ENCODE results near the gene SIRT2.

DNA sequence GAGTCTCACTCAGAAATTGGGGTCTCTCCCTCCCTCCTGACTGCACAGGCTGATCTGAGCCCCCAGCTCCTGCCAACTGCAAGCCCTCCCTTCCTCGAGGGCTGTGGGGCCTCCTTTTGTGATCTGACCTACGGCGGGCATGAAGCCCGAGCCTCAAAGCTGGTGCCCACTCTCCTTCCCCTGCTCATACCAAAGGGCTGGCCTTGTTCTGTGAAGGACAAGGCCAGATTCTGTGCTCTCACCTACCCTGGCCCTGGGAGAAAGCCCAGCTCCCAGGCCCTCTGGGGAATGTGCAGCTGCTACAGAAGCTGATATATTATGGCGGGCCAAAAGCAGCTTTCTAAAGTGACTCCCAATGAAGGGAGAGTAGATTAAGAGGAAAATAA lies 58.8 kb downstream of the SIRT2 start:
- TF ChIP-seq EZH2phosphoT487 (IDR thresholded peaks at IDR 0.05; ENCODE audit: borderline replicate concordance, low read depth, low read length), result no peak
- TF ChIP-seq, protein P1, sequence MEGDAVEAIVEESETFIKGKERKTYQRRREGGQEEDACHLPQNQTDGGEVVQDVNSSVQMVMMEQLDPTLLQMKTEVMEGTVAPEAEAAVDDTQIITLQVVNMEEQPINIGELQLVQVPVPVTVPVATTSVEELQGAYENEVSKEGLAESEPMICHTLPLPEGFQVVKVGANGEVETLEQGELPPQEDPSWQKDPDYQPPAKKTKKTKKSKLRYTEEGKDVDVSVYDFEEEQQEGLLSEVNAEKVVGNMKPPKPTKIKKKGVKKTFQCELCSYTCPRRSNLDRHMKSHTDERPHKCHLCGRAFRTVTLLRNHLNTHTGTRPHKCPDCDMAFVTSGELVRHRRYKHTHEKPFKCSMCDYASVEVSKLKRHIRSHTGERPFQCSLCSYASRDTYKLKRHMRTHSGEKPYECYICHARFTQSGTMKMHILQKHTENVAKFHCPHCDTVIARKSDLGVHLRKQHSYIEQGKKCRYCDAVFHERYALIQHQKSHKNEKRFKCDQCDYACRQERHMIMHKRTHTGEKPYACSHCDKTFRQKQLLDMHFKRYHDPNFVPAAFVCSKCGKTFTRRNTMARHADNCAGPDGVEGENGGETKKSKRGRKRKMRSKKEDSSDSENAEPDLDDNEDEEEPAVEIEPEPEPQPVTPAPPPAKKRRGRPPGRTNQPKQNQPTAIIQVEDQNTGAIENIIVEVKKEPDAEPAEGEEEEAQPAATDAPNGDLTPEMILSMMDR (conservative IDR thresholded peaks at IDR 0.05; ENCODE audit: low read length), result no peak
